NCI-H2107 treated with DMSO at 0.1 percent for 48 hours (cell line): ENCODE data around the gene FLVCR1.
"Not testable (repeated sequence)": the region's sequence is repeated elsewhere in the genome, so short reads cannot be mapped to it uniquely, and the experiment has no call there.

Source experiments
- DNase-seq: peaks from one replicate; lab custom pipeline; 2025; ENCODE audit not compliant: unreplicated experiment; lab: John Stamatoyannopoulos, UW

Gene FLVCR1

GRCh38 chr1:212857992-212858460 is at the start of gene FLVCR1:
Gene FLVCR1, plus strand, starts transcription at chr1:212858275. Its CDS starts 178 bp downstream, at chr1:212858453.
- peak; percentile 95 for DNase-seq

GRCh38 chr1:212814537-212815334 is 43.3 kb upstream of the FLVCR1 start:
- DNase-seq, result peak; percentile 32

- no peak for DNase-seq
Measured at GRCh38 chr1:212816567-212817278, 41.4 kb upstream of the FLVCR1 start.

GRCh38 chr1:212819726-212820125 is 38.3 kb upstream of the FLVCR1 start:
- no peak for DNase-seq

GRCh38 chr1:212820969-212821368 is 37.1 kb upstream of the FLVCR1 start:
- no peak for DNase-seq

- no peak for DNase-seq
Measured at GRCh38 chr1:212822956-212823355, 35.1 kb upstream of the FLVCR1 start.

- DNase-seq, result no peak
Measured at GRCh38 chr1:212824201-212824600, 33.9 kb upstream of the FLVCR1 start.

GRCh38 chr1:212825798-212826452 is 32.1 kb upstream of the FLVCR1 start:
- DNase-seq, result no peak

GRCh38 chr1:212827171-212827776 is 30.8 kb upstream of the FLVCR1 start:
- DNase-seq, result no peak

GRCh38 chr1:212827831-212828278 is 30.2 kb upstream of the FLVCR1 start:
- DNase-seq, result no peak

- no peak for DNase-seq
Measured at GRCh38 chr1:212828395-212828794, 29.7 kb upstream of the FLVCR1 start.

GRCh38 chr1:212833211-212834207 is 24.6 kb upstream of the FLVCR1 start:
- not testable (repeated sequence) for DNase-seq

GRCh38 chr1:212838145-212838544 is 19.9 kb upstream of the FLVCR1 start:
- no peak for DNase-seq

GRCh38 chr1:212844521-212844920 is 13.6 kb upstream of the FLVCR1 start:
- not testable (repeated sequence) for DNase-seq

GRCh38 chr1:212847549-212847948 is 10.5 kb upstream of the FLVCR1 start, which contains the start of gene SPATA45:
Gene SPATA45, minus strand, starts transcription at chr1:212847649. Its CDS starts 11,500 bp downstream, at chr1:212836149.
- no peak for DNase-seq

- no peak for DNase-seq
Measured at GRCh38 chr1:212852105-212852688, 5.9 kb upstream of the FLVCR1 start.

- DNase-seq, result no peak
Measured at GRCh38 chr1:212853658-212854057, 4.4 kb upstream of the FLVCR1 start.

GRCh38 chr1:212856755-212857154 is 1.3 kb upstream of the FLVCR1 start:
- DNase-seq, result no peak
